K562 (cell line): Measurements from ENCODE around the gene UNC119B. TPM values are rescaled to one million over a fixed set of nuclear protein-coding genes. Genes with fewer than 3 reads are reported as not detected.

Experiments used
- ATAC-seq: fragments of 200-7000 bp; cut with Tn5 transposase; 3 replicates; pipeline ENCODE4 v1.9.1; 2020; ENCODE audit warnings: moderate library complexity
- BruUV-seq: library from RNA; stranded (reverse); fragments of 400-500 nt; replicated peaks from 2 replicates; lab custom pipeline; 2021; lab: Mats Ljungman, UMichigan
- CTCF ChIA-PET: fragments of 300-600 bp; formaldehyde crosslinking; extraction: SDS; loops from one replicate; lab custom pipeline; 2021; ENCODE audit warnings: low intra/inter-chr PET ratio; lab: Yijun Ruan, JAX
- POLR2A ChIA-PET: fragments of 300-600, 350-650 bp; sonication (Branson Sonifier 250); formaldehyde crosslinking; extraction: SDS; loops from one replicate; lab custom pipeline; 2021; ENCODE audit warnings: antibody characterized with exemption, inconsistent platforms; lab: Yijun Ruan, JAX
- DNase-seq, 4 experiments: peaks; one replicate each; pipeline versions ENCODE4 v3.0.0 to v3.0.0-alpha.2; 2011 to 2018; ENCODE audit warnings: low spot score in 3 of 4, mixed read lengths in 3 of 4; ENCODE audit errors: extremely low read depth in 1 of 4
- FAIRE-seq: peaks from 2 replicates; lab custom pipeline; 2011; peaks lifted over from hg19 to GRCh38; lab: Jason Lieb, UNC
- H2AFZ ChIP-seq: 2 replicates; pipeline ENCODE4 v1.6.0; 2011; ENCODE audit warnings: low read depth, low read length, control low read depth, inconsistent platforms
- H3K27ac ChIP-seq: fragments of 200-600 bp; 3 replicates; pipeline ENCODE4 v1.8.0; 2011; ENCODE audit warnings: low read depth, mild to moderate bottlenecking, control low read depth, inconsistent platforms, low read length, moderate library complexity, mixed read lengths; ENCODE audit errors: extremely low read depth
- H3K27me3 ChIP-seq, 2 experiments: fragments of 300-600 bp in 1 of 2; 2 replicates in 1 of 2; 3 replicates in 1 of 2; pipeline versions ENCODE4 v1.6.0 to v1.8.0; 2011; ENCODE audit warnings: inconsistent platforms in 2 of 2, low read length in 2 of 2, mild to moderate bottlenecking in 1 of 2, mixed read lengths in 1 of 2, moderate library complexity in 1 of 2; ENCODE audit not compliant: control insufficient read depth in 2 of 2, insufficient read depth in 2 of 2
- H3K36me3 ChIP-seq: fragments of 300-600 bp; 3 replicates; pipeline ENCODE4 v1.8.0; 2011; ENCODE audit warnings: mild to moderate bottlenecking, low read length, inconsistent platforms; ENCODE audit not compliant: control insufficient read depth, insufficient read depth
- H3K4me1 ChIP-seq, 2 experiments: fragments of 200-600 bp in 1 of 2; replicated peaks in 1 of 2; 2 replicates in 1 of 2; 3 replicates in 1 of 2; pipeline versions ENCODE4 v1.5.1 to v1.8.0; 2011; ENCODE audit warnings: inconsistent platforms in 2 of 2, low read length in 2 of 2, mild to moderate bottlenecking in 1 of 2, mixed read lengths in 1 of 2, moderate library complexity in 1 of 2; ENCODE audit not compliant: control insufficient read depth in 2 of 2, insufficient read depth in 2 of 2
- H3K4me2 ChIP-seq: 2 replicates; pipeline ENCODE4 v1.6.1; 2011; ENCODE audit warnings: low read length, control low read depth, inconsistent platforms, mixed read lengths; ENCODE audit not compliant: insufficient read depth
- H3K4me3 ChIP-seq: fragments of 200-600 bp; sonication (generic), shearing (Covaris generic); 2 replicates; pipeline ENCODE4 v1.5.1; 2016; ENCODE audit warnings: control low read depth, inconsistent platforms
- H3K79me2 ChIP-seq: fragments of 200-600 bp; 3 replicates; pipeline ENCODE4 v1.8.0; 2011; ENCODE audit warnings: low read length, inconsistent platforms; ENCODE audit not compliant: control insufficient read depth, insufficient read depth
- H3K9ac ChIP-seq, 2 experiments: 2 replicates each; pipeline versions ENCODE4 v1.6.0 to v1.6.1; 2011; ENCODE audit warnings: low read depth in 2 of 2, low read length in 2 of 2, control low read depth in 1 of 2, inconsistent platforms in 1 of 2, mild to moderate bottlenecking in 1 of 2, mixed read lengths in 1 of 2; ENCODE audit not compliant: insufficient read depth in 1 of 2
- H3K9me1 ChIP-seq: one replicate; pipeline ENCODE4 v1.6.0; 2011; ENCODE audit warnings: inconsistent platforms, mild to moderate bottlenecking, low read length, moderate library complexity; ENCODE audit not compliant: control insufficient read depth, insufficient read depth
- H3K9me3 ChIP-seq: replicated peaks from 2 replicates; pipeline ENCODE4 v1.5.1; 2011; ENCODE audit warnings: low read depth, low read length, inconsistent platforms; ENCODE audit not compliant: control insufficient read depth, insufficient read depth
- H4K20me1 ChIP-seq: replicated peaks from 2 replicates; pipeline ENCODE4 v1.6.1; 2011; ENCODE audit warnings: low read length, inconsistent platforms, mixed read lengths; ENCODE audit not compliant: control insufficient read depth, insufficient read depth
- ASH1L ChIP-seq: fragments of 450-650 bp; IDR thresholded peaks from 2 replicates; pipeline ENCODE4 v1.6.1; 2018; ENCODE audit warnings: borderline replicate concordance, mild to moderate bottlenecking, low read depth; ENCODE audit not compliant: partially characterized antibody
- EHMT2 ChIP-seq: fragments of 450-650 bp; IDR thresholded peaks from 2 replicates; pipeline ENCODE4 v1.6.1; 2018; ENCODE audit warnings: antibody characterized with exemption
- HSF4 ChIP-seq: fragments of 250-450 bp; sonication (Bioruptor Pico); IDR thresholded peaks from 2 replicates; pipeline ENCODE4 v2.1.2; 2022; ENCODE audit warnings: mild to moderate bottlenecking, moderate library complexity, borderline replicate concordance
- MCM3 ChIP-seq: fragments of 450-650 bp; IDR thresholded peaks from 2 replicates; pipeline ENCODE4 v1.6.1; 2016
- RBM25 ChIP-seq: fragments of 200-400 bp; formaldehyde crosslinking; IDR thresholded peaks from 2 replicates; pipeline ENCODE4 v1.6.1; 2018; ENCODE audit warnings: low read length, low read depth, moderate library complexity; ENCODE audit not compliant: severe bottlenecking
- SRSF7 ChIP-seq: fragments of 200-400 bp; formaldehyde crosslinking; optimal IDR thresholded peaks from 2 replicates; pipeline ENCODE3; 2017; ENCODE audit warnings: mild to moderate bottlenecking, low read depth, low read length
- XRCC3 ChIP-seq: fragments of 450-650 bp; IDR thresholded peaks from 2 replicates; pipeline ENCODE4 v1.6.1; 2017; ENCODE audit warnings: mild to moderate bottlenecking, moderate library complexity
- ZNF212 ChIP-seq: fragments of 450-650 bp; formaldehyde crosslinking; IDR thresholded peaks from 2 replicates; pipeline ENCODE4 v1.4.0; 2020; ENCODE audit warnings: mild to moderate bottlenecking
- WGBS: fragments of 100-300 bp; shearing (Covaris generic); methylation state at CpG from one replicate; pipeline ENCODE4 v1.1.6; 2016; ENCODE audit warnings: low coverage, mixed read lengths; ENCODE audit not compliant: insufficient coverage; ENCODE audit errors: missing lambda C conversion rate; 5-methylcytosine and 5-hydroxymethylcytosine counted together
- in situ Hi-C: fragments of 300-500 bp; cut with MboI; formaldehyde crosslinking; loops from 4 replicates; pipeline ENCODE4 v1.15.0; 2018; ENCODE audit warnings: inconsistent platforms, mixed read lengths
- intact Hi-C: fragments of 100-400 bp; cut with micrococcal nuclease; formaldehyde crosslinking; loops from 2 replicates; pipeline ENCODE4 v1.14.2; 2022
- polyA plus RNA-seq, 8 experiments: library from polyadenylated mRNA; depleted of rRNA in 4 of 8; stranded (reverse) in 5 of 8; unstranded in 3 of 8; fragments of >200 nt; fragmentation: Nextera tagmentation in 2 of 8; fragmentation: Illumina TruSeq in 1 of 8; extraction: Ambion mirVana in 2 of 8; extraction: Trizol in 1 of 8; gene quantifications; 2 replicates each; pipeline versions ENCODE4 v1.2.1 to v1.2.3, GENCODE V29; 2011 to 2014; ENCODE audit warnings: inconsistent platforms in 1 of 8, missing spikeins in 1 of 8
- total RNA-seq, 7 experiments: library from RNA; depleted of rRNA in 6 of 7; stranded (reverse); fragments of >200 nt in 6 of 7; fragmentation: Illumina TruSeq in 2 of 7; extraction: Trizol in 2 of 7; gene quantifications; 2 replicates each; pipeline versions ENCODE4 v1.2.1 to v1.2.3, GENCODE V29; 2011 to 2021; ENCODE audit warnings: low replicate concordance in 1 of 7
- TF ChIP-seq, protein P1 (sequence below): fragments of 450-650 bp; formaldehyde crosslinking; IDR thresholded peaks from 2 replicates; pipeline ENCODE4 v1.4.0; 2020; ENCODE audit warnings: mild to moderate bottlenecking, moderate library complexity
- TF ChIP-seq, protein P2 (sequence below): fragments of 250-450 bp; sonication (Bioruptor Pico); IDR thresholded peaks from 2 replicates; pipeline ENCODE4 v1.5.0; 2021; ENCODE audit warnings: mild to moderate bottlenecking, borderline replicate concordance
- TF ChIP-seq, protein P3 (sequence below): sonication (generic); formaldehyde crosslinking; IDR thresholded peaks from 2 replicates; pipeline ENCODE4 v1.8.1; 2023; ENCODE audit warnings: mild to moderate bottlenecking, missing genetic modification reagents

UNC119B gene
- total and polyA plus RNA-seq, 9 of the 15 experiments (the other 6 are each of a cell fraction or from before 2014, with no cell fraction given), result 4.0 to 34.5 (median 15.1) TPM

DNA sequence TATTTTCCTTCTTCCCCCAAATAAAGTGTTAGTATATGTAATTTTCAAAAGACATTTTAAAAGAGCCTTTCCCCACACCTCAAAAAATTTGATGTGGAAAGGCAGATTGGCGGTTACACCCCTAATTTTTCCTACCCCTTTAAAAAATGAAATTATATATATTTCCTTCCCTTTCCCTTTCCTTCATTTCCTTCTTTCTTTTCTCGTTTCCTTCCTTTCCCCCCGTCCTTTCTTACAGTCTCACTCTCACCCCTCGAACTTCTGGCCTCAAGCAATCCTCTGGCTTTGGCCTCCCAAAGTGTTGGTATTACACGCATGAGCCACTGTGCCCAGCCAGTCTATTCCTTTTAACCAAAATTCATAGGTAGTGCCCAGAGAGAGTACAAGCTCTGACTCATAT is 4.2 kb upstream of the UNC119B start:
- Histone ChIP-seq H3K27ac (no peak overlapping the region), H3K36me3 (peaks cover 29% of the 10 kb centered on the region; the same call in 2 of the 3 replicates), H3K9me1 (no peaks in the 10 kb centered on the region), H4K20me1 (no peaks in the 10 kb centered on the region), H3K4me3 (no peak overlapping the region), H3K4me1 (peaks cover 7 to 12% of the 10 kb centered on the region in 2 experiments; a peak in 3 of 5 replicates), H3K79me2 (peaks cover 6% of the 10 kb centered on the region), H3K9ac (no peak overlapping the region), H3K4me2 (no peak overlapping the region)
- ATAC-seq, result no peak
- ChIA-PET CTCF (interaction anchor here (0.7 kb wide), 1 partner anchor 56 kb away, joined by 4 read pairs; no protein-coding TSS in a partner anchor), POLR2A (interaction anchor here (1.5 kb wide), 1 partner anchor 16 kb away, joined by 3 read pairs; no protein-coding TSS in a partner anchor)
- intact Hi-C loops, result no loop called here
- DNase-seq, result no peak
- TF ChIP-seq SRSF7 (no peak), RBM25 (no peak), ZNF212 (no peak), MCM3 (no peak), ASH1L (no peak), XRCC3 (no peak), EHMT2 (no peak), HSF4 (CRISPR knock-in tag) (no peak)
- TF ChIP-seq, protein P1, sequence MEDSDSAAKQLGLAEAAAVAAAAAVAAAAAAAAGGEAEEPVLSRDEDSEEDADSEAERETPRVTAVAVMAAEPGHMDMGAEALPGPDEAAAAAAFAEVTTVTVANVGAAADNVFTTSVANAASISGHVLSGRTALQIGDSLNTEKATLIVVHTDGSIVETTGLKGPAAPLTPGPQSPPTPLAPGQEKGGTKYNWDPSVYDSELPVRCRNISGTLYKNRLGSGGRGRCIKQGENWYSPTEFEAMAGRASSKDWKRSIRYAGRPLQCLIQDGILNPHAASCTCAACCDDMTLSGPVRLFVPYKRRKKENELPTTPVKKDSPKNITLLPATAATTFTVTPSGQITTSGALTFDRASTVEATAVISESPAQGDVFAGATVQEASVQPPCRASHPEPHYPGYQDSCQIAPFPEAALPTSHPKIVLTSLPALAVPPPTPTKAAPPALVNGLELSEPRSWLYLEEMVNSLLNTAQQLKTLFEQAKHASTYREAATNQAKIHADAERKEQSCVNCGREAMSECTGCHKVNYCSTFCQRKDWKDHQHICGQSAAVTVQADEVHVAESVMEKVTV, result no peak
- TF ChIP-seq, protein P2, sequence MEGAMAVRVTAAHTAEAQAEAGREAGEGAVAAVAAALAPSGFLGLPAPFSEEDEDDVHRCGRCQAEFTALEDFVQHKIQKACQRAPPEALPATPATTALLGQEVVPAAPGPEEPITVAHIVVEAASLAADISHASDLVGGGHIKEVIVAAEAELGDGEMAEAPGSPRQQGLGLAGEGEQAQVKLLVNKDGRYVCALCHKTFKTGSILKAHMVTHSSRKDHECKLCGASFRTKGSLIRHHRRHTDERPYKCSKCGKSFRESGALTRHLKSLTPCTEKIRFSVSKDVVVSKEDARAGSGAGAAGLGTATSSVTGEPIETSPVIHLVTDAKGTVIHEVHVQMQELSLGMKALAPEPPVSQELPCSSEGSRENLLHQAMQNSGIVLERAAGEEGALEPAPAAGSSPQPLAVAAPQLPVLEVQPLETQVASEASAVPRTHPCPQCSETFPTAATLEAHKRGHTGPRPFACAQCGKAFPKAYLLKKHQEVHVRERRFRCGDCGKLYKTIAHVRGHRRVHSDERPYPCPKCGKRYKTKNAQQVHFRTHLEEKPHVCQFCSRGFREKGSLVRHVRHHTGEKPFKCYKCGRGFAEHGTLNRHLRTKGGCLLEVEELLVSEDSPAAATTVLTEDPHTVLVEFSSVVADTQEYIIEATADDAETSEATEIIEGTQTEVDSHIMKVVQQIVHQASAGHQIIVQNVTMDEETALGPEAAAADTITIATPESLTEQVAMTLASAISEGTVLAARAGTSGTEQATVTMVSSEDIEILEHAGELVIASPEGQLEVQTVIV, result no peak
- TF ChIP-seq, protein P3, sequence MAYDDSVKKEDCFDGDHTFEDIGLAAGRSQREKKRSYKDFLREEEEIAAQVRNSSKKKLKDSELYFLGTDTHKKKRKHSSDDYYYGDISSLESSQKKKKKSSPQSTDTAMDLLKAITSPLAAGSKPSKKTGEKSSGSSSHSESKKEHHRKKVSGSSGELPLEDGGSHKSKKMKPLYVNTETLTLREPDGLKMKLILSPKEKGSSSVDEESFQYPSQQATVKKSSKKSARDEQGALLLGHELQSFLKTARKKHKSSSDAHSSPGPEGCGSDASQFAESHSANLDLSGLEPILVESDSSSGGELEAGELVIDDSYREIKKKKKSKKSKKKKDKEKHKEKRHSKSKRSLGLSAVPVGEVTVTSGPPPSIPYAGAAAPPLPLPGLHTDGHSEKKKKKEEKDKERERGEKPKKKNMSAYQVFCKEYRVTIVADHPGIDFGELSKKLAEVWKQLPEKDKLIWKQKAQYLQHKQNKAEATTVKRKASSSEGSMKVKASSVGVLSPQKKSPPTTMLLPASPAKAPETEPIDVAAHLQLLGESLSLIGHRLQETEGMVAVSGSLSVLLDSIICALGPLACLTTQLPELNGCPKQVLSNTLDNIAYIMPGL (CRISPR knock-in tag), result no peak
- TF ChIP-seq, all 486 proteins: peak for 0
- 75% methylated on average over 5 of the region's 5 CpGs for WGBS
- H3K27me3 ChIP-seq, result no peaks in the 10 kb centered on the region
- BruUV-seq, result no TSS peak
- no peak for FAIRE-seq
- H3K9me3 ChIP-seq, result no peaks in the 10 kb centered on the region
- in situ Hi-C loops, result no loop called here
- H2AFZ ChIP-seq, result no peak overlapping the region
